Measurements from ENCODE around the gene FTO. TPM values are rescaled to one million over a fixed set of nuclear protein-coding genes. Genes with fewer than 3 reads are reported as not detected.

The FTO gene
- total and polyA plus RNA-seq, 2 of the 13 experiments (the other 11 are each of a cell fraction or from before 2014, with no cell fraction given), result 41.6 to 55.8 TPM

DNA sequence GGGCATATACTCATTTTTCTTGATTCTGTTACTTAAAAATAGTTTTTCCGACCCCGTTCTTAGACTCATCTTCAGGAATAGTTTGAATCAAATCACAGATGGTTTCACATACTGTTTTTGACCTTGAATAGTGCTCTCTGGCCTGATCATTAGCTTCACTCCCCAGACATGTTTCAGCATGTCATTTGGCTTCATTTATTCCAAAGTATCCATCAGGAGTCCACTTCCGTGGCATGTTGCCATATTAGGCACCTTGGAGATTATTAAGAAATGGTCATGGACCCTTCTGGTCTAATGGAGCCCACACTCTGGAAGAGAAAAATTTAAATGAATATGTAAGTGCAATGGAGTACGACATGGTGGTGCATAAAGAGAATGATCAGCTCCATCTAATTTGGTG, 222.3 kb downstream of the FTO start:
- ATAC-seq (no peak), DNase-seq (ENCODE audit: low spot score) (no peak), FAIRE-seq (no peak)
- intact Hi-C loops (cut with micrococcal nuclease; ENCODE audit: unreplicated experiment) (no loop called here), in situ Hi-C loops (cut with HindIII; ENCODE audit: extremely low pct_ligation_motif_present, low pct_unique_long_range_greater_than_20kb) (loop anchor here (25.0 kb wide), 1 partner anchor 1336 kb away; no protein-coding TSS in a partner anchor)
- Histone ChIP-seq H3K4me3 (replicated peaks in 1 of 3; ENCODE audit: insufficient read depth in 1 of 3, low read depth in 2 of 3, low read length in 3 of 3) (no peak overlapping the region), H3K9ac (ENCODE audit: insufficient read depth, low read depth, low read length) (no peak overlapping the region), H3K9me3 (ENCODE audit: low read length) (no peaks in the 10 kb centered on the region), H3K27me3 (ENCODE audit: control insufficient read depth in 1 of 2, insufficient read depth in 2 of 2, low read length in 2 of 2) (no peaks in the 10 kb centered on the region), H2AFZ (ENCODE audit: low read length) (no peak overlapping the region), H3K79me2 (ENCODE audit: insufficient read depth, low read length) (no peaks in the 10 kb centered on the region), H3K4me2 (ENCODE audit: low read depth, low read length) (no peak overlapping the region), H3K36me3 (replicated peaks in 1 of 2; ENCODE audit: control insufficient read depth in 1 of 2, insufficient read depth in 2 of 2, low read length in 2 of 2) (no peaks in the 10 kb centered on the region), H3K27ac (ENCODE audit: extremely low read length, insufficient read depth, low read length) (no peak overlapping the region), H4K20me1 (ENCODE audit: insufficient read depth, low read length) (no peaks in the 10 kb centered on the region), H3K4me1 (ENCODE audit: insufficient read depth, low read length) (peaks cover 30% of the 10 kb centered on the region)
- 97% methylated on average over 4 of the region's 4 CpGs for WGBS (ENCODE audit: low lambda C conversion rate)
- ChIA-PET CTCF (ENCODE audit: low intra/inter-chr PET ratio, low total read pairs) (no interaction called here), POLR2A (no interaction called here)
- TF ChIP-seq ZNF484 (CRISPR knock-in tag; IDR thresholded peaks at IDR 0.05; ENCODE audit: borderline replicate concordance, low read depth) (no peak), ATF7 (IDR thresholded peaks at IDR 0.05) (no peak), ATF7 (CRISPR knock-in tag; IDR thresholded peaks at IDR 0.05) (no peak), TP53 (CRISPR knock-in tag; conservative IDR thresholded peaks at IDR 0.05) (peak; percentile 96), ZNF317 (CRISPR knock-in tag; IDR thresholded peaks at IDR 0.05) (0 out of 2 replicates have a peak, but pooled peaks have one; percentile 29)
- no TSS peak for BruUV-seq (replicated peaks)

DNA sequence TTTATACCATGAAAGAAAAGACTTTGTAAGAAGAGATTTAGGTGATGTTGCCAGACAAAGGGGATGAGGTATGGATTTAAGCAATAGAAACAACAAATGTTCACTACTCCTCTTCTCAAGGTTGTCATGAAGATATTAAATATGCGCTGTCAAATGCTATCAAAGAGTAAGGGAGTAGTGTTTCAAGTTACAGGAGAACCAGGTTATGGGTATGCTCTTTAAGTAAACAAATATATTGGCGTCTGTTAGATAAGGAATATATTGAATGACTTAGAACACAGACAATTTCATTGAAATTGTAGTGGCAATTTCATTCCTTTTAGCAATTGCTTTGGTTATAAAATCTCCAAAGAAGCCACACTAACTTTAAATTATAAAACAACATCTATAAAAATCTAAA, 229.0 kb downstream of the FTO start:
- H3K27me3 ChIP-seq (ENCODE audit: control insufficient read depth in 1 of 2, insufficient read depth in 2 of 2, low read length in 2 of 2), result no peaks in the 10 kb centered on the region
- H3K36me3 ChIP-seq (replicated peaks in 1 of 2; ENCODE audit: control insufficient read depth in 1 of 2, insufficient read depth in 2 of 2, low read length in 2 of 2), result peaks cover 3 to 11% of the 10 kb centered on the region in 2 experiments
- DNase-seq (ENCODE audit: low spot score) (no peak), FAIRE-seq (no peak), ATAC-seq (no peak)
- POLR2A ChIA-PET, result no interaction called here
- no peak overlapping the region for H3K4me2 ChIP-seq (ENCODE audit: low read depth, low read length)
- WGBS (ENCODE audit: low lambda C conversion rate), result 95% methylated on average over 2 of the region's 2 CpGs
- no TSS peak for BruUV-seq (replicated peaks)
- no peaks in the 10 kb centered on the region for H4K20me1 ChIP-seq (ENCODE audit: insufficient read depth, low read length)
- no peaks in the 10 kb centered on the region for H3K9me3 ChIP-seq (ENCODE audit: low read length)
- H2AFZ ChIP-seq (ENCODE audit: low read length), result no peak overlapping the region
- H3K9ac ChIP-seq (ENCODE audit: insufficient read depth, low read depth, low read length), result no peak overlapping the region
- H3K4me1 ChIP-seq (ENCODE audit: insufficient read depth, low read length), result no peaks in the 10 kb centered on the region
- H3K79me2 ChIP-seq (ENCODE audit: insufficient read depth, low read length), result no peaks in the 10 kb centered on the region
- H3K27ac ChIP-seq (ENCODE audit: extremely low read length, insufficient read depth, low read length), result no peak overlapping the region
- in situ Hi-C loops (cut with HindIII; ENCODE audit: extremely low pct_ligation_motif_present, low pct_unique_long_range_greater_than_20kb) (loop anchor here (25.0 kb wide), 1 partner anchor 1329 kb away; no protein-coding TSS in a partner anchor), intact Hi-C loops (cut with micrococcal nuclease; ENCODE audit: unreplicated experiment) (no loop called here)
- CTCF ChIA-PET (ENCODE audit: low intra/inter-chr PET ratio, low total read pairs), result no interaction called here
- TF ChIP-seq XRCC5 (optimal IDR thresholded peaks at IDR 0.05; ENCODE audit: low read length), result no peak
- TF ChIP-seq, protein P1, sequence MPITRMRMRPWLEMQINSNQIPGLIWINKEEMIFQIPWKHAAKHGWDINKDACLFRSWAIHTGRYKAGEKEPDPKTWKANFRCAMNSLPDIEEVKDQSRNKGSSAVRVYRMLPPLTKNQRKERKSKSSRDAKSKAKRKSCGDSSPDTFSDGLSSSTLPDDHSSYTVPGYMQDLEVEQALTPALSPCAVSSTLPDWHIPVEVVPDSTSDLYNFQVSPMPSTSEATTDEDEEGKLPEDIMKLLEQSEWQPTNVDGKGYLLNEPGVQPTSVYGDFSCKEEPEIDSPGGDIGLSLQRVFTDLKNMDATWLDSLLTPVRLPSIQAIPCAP (CRISPR knock-in tag; IDR thresholded peaks at IDR 0.05; ENCODE audit: low read depth), result no peak
- no peak for TF ChIP-seq ZNF253 (CRISPR knock-in tag; IDR thresholded peaks at IDR 0.05; ENCODE audit: borderline replicate concordance)
- TF ChIP-seq ZNF558 (CRISPR knock-in tag; IDR thresholded peaks at IDR 0.05; ENCODE audit: borderline replicate concordance), result no peak
- TF ChIP-seq CBX5 (CRISPR knock-in tag; IDR thresholded peaks at IDR 0.05; ENCODE audit: borderline replicate concordance), result no peak
- TF ChIP-seq NR2F1 (CRISPR knock-in tag; IDR thresholded peaks at IDR 0.05), result no peak
- no peak for TF ChIP-seq PHB2 (IDR thresholded peaks at IDR 0.05; ENCODE audit: partially characterized antibody)
- no peak for TF ChIP-seq ZSCAN25 (CRISPR knock-in tag; IDR thresholded peaks at IDR 0.05)
- H3K4me3 ChIP-seq (replicated peaks in 1 of 3; ENCODE audit: insufficient read depth in 1 of 3, low read depth in 2 of 3, low read length in 3 of 3), result no peak overlapping the region
